ENCODE data around the gene CHST11. TPM values are rescaled to one million over a fixed set of nuclear protein-coding genes. Genes with fewer than 3 reads are reported as not detected.

CHST11 gene
- total RNA-seq, 1 experiment from 2014 or later, result 38.8 TPM

DNA sequence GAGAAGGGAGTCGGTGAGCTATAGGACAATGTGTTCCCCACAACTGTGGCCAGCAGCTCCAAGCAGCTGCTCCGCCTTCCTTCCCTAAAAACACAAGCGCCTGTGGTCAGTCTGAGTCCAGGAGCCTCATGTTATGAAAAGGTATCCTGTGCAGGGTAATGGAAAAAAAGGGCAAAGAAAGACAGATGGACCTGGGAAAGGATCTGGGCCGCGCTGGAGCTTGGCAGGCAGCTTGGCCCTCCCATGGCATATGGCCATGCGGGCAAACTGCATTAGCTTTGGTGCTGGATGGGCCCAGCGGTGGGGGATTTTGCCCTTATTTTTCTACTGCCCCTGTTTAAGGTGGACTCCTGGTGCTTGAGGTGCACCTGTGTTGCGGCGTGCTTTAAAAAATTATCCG, 23.7 kb upstream of the CHST11 start:
- no peak for DNase-seq (ENCODE audit: low read depth)

DNA sequence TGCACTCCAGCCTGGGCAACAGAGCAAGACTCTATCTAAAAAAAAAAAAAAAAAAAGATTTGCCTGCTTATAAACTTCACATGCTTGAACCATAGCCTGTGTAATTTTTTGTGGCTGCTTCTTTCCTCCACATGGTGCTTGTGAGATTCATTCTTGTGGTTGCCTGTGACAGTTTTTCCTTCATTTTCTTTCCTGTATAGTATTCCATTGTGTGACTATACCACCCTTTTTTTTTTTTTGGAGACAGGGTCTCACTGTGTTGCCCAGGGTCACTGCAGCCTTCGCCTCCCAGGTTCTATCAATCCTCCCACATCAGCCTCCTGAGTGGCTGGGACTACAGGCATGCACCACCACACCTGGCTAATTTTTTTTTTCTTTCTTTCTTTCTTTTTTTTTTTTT, 22.6 kb upstream of the CHST11 start:
- no peak for DNase-seq (ENCODE audit: low read depth)

DNA sequence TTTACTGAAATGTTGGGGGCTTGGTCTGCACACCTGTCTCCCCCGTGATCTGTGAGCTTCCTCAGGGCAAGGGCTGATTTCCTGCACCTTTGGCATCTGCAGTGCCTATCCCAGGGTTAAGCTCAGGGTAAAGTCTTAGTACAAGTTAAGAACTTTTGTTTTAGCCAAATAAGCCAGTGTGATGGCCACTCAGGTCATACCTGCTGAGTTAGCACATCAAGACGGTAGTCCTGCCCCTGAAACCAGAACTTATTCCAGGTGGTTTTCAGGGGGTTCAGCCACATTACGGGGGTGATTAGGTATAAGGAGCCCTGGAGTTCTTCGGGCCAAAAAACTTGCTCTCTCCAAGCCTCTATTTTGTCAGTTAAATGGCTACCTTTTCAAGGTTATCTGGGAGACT, 21.6 kb upstream of the CHST11 start:
- no peak for DNase-seq (ENCODE audit: low read depth)

DNA sequence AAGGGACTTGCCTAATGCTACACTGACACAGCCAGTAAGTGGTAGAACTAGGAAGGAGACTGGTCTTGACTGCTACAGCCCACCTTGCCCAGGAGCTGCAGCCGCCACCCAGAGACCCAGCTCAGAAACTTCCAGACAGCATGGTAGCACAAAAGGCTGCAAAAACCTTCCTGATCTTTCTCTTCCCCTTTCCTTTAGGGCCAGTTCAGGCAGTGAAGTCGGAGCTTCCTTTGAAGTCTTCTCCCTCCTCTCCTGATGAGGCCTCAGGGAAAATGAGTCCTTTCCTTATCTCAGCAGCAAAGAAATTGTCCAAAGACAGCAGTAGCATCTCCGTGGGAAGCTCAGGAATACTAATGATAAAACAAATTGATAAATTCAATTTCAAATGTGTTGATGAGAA, 21.0 kb upstream of the CHST11 start:
- no peak for DNase-seq (ENCODE audit: low read depth)

DNA sequence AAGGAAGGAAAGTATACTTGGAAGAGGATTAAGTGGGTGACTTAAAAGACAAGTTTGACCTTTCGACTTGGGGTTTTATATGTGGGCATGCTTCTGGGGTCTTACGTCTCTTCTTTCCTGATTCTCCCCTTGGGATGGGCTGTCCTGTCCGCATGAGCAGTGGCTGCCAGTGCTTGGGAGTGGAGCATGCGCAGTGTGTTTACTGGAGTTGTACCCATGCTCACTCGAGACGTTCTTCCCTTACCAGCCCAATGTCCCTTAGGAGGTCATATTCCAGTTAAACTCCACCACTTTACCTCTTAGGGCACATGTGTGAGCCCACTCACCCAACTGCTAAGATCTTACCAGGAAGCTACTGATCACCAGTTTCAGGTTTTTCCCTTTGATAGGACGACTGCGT, 20.0 kb upstream of the CHST11 start:
- DNase-seq (ENCODE audit: low read depth), result no peak

DNA sequence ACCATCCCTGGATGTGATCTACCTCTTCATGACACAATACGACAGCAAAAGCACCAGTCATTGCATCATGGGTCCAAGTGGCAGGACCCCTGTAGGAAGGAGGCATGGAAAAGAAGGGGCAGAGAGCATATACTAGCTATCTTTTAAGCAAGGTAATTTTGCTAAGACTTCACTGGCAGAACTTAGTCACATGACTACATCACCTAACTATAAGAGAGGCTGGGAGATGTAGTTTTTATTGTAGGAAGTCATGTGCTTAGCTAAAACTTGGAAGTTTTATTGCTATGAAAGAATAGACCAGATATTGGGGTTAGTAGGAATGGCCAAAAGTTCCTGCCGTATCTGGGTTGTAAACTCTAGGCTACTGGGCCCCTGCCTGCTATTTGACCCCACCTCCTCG, 18.6 kb upstream of the CHST11 start:
- DNase-seq (ENCODE audit: low read depth), result no peak

DNA sequence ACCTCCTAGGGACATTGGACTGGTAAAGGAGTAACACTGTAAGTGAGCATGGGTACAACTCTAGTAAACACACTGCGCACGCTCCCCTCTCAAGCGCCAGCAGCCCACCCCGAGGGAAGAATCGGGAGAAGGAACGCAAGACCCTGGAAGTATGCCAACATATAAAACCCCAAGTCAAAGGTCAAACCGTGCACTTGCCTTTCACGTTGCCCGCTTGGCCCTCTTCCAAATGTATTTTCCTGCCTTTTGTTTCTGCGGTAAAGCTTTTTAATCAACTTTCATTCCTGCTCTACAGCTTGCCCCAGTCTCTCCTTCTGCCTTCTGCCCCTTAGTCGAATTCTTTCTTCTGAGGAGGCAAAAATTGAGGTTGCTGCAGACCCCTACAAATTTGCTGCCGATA, 17.6 kb upstream of the CHST11 start:
- DNase-seq (ENCODE audit: low read depth), result no peak

DNA sequence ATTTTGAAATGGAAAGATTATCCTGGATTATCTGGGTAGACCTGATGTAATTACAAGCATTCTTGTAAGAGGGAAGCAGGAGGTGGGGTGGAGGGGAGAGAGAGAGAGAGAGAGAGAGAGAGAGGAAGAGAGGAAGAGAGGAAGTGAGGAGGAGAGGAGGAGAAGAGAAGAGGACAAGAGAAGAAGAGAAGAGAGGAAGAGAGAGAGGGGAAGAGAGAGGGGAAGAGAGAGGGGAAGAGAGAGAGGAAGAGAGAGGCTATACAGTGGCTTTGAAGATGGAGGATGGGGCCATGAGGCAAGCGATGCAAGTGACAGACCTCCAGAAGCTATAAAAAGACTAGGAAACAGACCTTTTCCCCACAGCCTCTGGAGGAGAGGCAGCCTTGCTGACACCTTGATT, 13.7 kb upstream of the CHST11 start:
- DNase-seq (ENCODE audit: low read depth), result no peak

DNA sequence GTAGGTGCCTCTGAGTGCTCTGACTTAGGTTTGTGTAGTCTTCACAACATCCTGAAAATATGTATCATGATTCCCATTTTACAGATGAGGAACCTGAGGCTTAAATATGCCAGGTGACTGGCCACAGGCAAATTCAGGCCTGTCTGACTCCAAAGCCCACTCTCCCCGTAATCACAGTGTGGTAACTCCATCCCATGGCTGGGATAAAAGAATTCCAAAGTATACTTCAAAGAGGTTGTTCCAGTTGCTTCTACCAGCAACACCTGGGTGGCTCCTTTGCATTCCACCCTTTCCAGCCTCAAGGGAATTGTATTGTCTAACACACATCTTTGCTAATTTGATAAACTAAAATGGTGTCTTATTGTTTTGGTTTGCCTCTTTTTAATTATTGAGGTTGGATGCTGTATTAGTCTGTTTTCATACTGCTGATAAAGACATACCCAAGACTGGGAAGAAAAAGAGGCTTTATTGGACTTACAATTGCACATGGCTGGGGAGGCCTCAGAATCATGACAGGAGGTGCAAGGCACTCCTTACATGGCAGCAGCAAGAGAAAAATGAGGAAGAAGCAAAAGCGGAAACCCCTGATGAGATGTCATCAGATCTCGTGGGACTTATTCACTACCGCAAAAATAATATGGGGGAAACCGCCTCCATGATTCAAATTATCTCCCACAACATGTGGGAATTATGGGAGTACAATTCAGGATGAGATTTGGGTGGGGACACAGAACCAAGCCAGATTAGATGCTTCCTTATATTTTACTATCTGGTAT, 9.9 kb upstream of the CHST11 start:
- no peak for DNase-seq (ENCODE audit: low read depth)

DNA sequence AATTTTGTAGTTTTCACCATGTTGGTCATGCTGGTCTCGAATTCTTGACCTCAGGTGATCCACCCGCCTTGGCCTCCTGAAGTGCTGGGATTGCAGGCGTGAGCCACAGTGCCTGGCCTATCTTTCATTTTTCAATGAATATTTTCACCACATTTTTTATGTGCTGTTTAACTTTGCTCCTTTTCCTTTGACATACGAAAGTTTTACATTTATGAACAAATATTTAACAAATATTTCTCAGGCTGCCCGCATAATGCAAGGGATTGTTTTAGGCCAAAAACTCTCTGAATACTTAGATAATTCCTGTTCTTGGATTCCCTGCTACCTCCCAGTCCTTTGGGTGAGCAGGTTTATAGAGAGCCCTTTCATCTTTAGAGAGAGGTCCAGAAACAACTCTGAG, 8.7 kb upstream of the CHST11 start:
- DNase-seq (ENCODE audit: low read depth), result no peak

DNA sequence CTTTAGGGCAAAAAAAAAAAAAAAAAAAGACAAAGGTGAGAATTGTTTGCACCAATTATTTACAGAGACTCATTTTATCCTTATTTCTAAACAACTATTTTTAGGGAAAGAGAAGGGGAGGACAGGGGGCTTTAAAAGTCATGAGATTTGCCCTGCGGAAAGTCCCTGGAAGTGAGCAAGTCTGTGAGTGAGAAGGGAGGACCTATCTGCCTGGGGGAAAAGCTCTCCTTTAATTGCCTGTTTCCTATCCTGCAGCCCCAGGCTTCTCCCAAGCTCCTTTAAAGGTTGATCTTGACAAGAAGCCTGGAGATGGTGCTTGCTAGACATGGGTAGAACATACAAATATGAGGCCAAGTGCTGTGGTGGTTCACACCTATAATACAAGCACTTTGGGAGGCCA, 8.3 kb upstream of the CHST11 start:
- DNase-seq (ENCODE audit: low read depth), result no peak

DNA sequence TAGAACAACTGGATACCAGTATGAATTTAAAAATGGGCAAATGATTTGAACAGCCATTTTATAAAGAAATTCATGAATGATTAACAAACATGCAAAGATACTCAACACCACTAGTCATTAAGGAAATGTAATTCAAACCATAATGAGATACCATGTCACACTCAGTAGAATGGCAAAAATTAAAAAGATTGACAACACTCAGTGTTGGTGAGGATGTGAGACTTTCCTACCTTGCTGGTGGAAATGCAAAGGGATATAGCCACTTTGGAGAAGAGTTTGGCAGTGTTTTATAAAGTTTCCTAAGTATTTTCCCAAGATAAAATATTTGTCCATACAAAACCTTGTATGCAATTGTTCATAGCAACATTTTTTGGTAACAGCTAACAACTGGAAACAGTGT, 6.0 kb upstream of the CHST11 start:
- DNase-seq (ENCODE audit: low read depth), result no peak

DNA sequence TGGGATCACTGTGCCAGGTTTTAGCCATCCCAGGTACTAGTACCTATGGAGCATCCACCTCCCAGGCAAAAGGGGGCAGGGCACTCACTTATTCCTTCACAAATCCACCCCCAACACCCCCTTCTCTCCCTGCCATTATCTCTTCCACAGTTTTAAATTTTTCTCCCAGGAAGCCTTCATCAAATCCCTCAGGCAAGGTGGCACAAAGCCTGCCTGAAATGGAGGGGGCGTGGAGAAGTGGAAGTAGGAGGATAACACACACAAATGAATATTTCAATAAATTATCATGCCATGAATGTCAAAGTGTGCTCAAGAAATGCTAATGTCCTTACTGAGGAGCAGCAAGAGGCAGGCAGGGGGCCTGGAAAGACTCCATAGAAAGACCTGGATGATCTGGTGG, 4.7 kb upstream of the CHST11 start:
- no peak for DNase-seq (ENCODE audit: low read depth)

DNA sequence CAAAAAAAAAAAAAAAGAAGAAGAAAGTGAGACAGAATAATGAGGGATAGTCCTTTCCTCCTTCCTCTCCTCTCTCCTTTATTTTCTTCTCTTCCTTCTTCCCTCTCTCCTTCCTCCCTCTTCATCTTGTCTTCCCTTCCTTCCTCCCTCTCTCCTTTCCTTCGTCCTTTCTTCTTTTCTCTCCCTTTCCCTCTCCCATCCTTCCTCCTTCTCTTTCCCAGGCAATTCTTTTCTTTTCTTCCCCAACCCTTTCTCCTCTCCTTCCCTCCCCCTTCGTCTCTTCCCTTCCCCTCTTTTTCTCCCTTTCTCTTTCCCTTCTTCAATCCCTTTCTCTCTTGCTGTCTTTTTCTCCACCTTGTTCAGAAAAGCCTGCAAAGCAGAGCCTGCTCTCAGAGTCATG, 3.6 kb upstream of the CHST11 start:
- DNase-seq (ENCODE audit: low read depth), result no peak

DNA sequence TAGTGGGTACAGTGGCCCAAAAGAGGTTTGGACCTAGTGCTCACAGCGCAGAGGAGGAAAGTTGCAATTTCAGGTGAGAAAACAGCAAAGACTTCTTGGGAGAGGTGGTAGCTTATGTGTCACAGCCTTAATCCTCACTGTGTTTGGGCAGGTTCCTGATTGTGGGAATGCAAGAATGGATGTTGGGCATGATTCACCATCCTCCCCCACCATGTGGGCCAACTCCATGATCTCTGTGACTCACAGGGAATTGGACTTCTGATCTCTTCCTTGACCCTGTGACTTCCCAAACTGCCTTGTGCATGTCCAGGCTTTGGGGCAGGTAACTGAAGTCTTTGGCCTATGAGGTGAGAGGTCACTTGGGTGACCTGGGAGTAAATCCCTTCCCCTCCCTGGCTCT, 1.8 kb upstream of the CHST11 start:
- peak; percentile 86 for DNase-seq (ENCODE audit: low read depth)

DNA sequence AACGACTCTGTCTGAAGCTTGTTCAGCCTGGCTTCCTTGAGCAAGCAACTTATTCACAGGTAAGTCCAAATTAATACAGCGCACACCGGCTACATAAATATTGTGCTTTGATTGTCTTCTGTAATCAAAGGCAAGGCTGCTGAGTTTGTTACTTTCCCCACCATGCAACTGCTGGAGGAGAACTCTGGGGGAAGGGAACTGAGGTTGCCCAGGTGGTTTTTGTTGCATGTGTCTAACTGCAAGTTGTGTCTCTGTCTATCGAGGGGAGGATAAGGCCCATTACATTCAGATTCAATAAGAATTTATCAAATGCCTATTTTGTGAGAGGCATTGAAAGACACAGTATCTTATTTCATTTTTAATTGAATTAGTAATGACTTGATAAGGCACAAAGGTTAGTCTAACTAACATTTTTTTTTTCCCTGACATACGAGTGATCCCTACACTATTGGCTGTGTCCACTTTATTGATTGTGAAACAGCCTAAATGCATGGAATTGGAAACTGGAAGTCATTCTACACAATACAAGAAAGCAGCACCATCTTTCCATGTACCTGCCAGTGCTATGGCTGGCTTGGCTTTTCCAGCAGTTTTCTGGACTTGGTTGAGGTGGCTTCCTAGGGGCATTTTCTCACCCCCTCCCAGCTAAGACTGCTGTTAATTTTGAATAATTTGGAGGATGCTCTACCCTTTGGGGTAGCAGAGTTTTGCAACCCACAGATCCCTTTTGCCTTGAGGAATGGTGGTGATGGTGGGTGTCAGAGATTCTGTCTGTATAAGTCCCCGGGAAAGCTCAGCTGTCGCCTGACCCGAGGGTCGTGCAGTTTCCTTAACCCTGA, 951 bp upstream of the CHST11 start:
- no peak for DNase-seq (ENCODE audit: low read depth)

DNA sequence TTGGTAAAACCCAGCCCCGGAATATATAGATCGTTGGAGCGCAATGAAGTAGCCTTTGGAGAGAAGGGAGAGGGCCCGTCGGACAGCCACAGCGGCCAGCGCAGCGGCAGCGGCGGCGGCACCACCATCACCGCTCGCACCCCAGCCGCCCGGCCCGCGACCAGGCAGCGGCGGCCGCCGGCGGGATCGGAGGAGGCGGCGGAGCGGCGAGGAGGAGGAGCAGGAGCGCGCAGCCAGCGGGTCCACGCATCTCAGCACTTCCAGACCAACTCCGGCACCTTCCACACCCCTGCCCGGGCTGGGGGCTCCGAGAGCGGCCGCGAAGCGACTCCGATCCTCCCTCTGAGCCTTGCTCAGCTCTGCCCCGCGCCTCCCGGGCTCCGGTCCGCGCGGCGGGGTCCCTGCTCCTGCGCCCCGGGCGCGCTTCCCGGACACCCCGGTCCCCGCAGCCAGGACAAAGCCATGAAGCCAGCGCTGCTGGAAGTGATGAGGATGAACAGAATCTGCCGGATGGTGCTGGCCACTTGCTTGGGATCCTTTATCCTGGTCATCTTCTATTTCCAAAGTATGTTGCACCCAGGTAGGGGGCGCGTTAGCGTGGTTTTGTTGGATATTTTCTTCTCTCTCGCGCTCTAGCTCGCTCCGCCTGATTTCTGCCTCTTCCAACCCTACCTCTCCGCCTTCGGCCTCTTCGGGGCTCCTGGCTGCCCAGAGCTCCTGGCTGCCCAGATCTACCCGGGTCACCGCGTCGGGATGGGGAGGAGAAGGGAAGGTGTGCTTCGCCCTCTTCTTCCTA, 400 bp downstream of the CHST11 start:
- peak; percentile 76 for DNase-seq (ENCODE audit: low read depth)

DNA sequence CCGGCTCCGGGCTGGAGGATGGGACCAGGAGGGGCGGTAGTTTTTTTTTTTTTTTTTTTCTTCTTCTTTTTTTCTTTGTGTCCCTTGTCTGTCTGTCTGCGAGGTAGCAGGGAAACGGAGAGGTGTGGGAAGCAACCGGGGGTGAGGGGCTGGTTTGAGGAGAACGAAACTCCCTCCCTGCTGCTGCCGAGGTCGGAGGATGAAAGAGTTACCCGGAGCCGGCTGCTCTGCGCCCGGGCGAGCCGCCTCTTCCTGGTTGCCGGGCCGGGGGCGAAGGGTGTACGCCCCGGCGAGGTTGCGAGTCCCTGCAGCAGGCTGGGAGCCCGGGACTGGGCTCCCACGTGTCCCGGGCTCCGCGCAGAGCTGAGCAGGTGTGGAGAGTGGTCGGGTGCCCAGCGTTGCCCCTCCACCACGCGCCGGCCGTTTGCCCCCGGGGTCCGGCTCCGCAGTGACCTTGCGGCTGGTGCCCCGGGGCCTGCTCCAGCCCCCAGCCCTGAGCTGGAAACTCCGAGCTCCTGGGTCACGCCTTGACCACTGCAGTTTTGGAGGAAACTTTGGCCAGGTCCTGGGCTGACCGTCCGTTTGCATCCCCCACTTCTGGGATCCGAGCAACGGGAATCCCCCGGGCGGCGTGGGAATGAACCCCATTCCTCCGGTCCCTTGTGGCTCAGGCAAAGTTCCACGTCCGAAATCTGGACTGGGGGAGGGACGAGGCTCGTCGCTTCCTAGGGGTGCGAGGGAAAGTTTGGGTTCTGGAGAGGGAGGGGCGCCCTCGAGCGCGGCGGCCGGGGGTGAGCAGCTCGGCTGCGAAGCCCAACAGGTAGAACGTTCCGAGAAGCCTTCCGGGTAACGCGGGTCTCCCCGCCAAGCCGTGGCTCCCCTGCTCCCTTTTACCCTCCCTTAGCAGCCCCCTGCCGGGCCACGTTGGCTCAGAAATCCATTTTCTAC, 1.3 kb downstream of the CHST11 start:
- DNase-seq (ENCODE audit: low read depth), result no peak

DNA sequence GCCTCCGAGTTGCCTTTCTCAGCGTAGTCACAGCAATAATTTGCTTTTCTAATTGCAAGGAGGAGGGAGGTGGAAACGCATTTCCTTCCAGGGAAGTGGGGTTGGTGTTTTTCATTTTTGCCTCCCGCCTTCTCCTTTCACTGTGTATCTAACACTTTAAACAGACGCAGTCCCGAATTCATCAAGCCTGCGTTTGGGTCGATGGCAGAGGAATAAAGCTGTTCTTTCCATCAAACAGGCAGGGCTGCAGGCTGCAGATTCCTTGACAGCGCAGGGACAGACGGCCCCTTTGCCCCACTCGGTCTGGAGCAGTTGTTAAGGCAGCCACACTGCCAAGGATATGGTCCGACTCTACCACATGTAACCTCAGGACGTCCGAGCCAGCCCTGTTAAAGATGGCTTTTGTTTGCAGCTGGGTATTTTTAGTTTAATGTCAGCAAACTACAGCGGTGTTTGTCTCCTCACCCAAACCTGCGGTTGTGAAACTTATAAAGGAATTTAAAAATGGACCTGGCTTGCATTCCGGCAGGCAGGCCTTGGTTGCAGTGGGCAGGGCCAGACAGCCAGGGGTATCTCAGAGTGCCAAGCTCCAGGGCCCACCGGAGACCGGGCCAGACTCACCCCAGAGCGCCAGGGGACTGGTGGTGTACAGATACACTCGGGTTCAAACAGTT, 2.1 kb downstream of the CHST11 start:
- DNase-seq (ENCODE audit: low read depth), result peak; percentile 63

DNA sequence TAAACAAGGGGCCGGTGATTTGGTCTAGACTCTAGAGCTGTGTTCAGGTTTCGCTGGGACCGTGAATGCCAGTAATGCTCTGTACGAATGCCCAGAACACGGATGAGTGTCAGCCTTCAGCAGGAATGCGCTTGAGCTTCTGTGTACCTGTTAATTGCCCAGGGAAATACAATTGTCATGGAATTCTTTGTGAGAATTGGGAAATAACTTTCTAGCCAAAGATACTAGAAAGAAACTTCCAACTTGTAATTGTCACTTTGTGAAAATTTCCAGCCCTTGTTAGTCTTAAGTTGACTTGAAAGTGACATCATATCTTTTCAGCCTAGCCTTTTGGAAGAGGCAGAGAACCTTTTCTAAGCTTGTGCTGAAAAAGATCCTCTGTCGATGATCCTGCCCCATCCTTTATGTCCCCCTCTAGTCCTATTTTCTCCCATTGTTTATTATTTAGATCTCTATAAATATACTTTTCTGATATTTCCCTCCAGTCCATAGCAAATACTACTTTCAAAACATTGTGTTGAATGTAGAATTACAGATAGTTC, 2.7 kb downstream of the CHST11 start:
- no peak for DNase-seq (ENCODE audit: low read depth)

Measured in RPMI7951 (cell line).